ENCODE measurements around the gene MAN2A1.

Gene MAN2A1

DNA sequence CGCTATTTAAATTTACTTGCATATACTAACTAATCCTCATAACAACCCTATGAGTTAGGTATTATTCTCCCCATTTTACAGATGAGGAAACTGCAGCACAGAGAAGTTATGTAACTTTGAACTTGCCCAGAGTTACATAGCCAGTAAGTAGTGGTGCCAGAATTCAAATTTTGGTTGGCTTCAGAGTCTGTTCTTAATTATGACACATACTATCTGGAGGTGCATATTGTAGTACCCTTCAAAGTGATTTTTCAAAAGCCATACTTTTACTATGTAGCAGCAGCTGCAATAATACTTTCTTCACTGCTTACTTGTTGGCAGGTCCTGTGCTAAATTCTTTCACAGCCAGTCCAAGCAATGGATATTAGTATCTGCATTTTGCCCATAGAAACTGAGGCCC is 16.4 kb downstream of the MAN2A1 start:
- DNase-seq (ENCODE audit: low spot score), result no peak

DNA sequence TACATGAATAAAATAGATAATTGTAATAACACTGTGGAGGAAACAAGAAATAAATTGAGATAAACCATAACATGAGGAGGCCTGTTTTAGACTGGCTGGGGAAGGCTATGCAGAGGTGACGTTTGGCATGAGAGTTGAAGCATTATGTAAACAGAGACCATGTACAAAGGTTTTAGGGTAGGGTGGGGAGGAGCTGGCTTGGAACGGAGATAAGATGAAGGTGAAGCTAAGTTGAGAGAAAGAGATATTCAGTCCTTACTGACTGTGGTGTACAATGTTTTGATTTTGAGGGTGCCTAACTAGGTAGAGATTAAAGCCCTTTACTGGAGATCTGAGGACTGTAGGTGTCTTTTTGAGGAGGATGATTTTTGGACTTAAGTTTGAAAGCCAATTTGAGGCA is 17.8 kb downstream of the MAN2A1 start:
- no peak for DNase-seq (ENCODE audit: low spot score)

DNA sequence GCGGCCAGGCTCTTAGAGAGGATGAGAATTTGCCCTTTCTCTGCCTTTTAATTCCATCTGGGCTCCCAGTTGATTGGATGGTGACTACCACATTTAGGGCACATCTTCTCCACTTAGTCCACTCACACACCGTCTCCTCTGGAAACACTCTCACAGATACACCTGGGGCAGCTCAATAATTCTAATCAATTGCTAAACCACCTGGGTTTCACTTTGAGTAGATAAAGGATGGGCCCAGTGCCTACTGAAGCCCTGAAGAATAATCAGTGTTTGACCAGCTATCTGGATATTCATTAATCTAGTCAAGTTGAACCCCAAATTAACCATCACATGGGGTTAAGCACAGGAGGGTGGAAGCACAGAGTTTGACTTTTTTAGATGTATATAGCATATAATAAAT is 19.1 kb downstream of the MAN2A1 start:
- DNase-seq (ENCODE audit: low spot score), result no peak

DNA sequence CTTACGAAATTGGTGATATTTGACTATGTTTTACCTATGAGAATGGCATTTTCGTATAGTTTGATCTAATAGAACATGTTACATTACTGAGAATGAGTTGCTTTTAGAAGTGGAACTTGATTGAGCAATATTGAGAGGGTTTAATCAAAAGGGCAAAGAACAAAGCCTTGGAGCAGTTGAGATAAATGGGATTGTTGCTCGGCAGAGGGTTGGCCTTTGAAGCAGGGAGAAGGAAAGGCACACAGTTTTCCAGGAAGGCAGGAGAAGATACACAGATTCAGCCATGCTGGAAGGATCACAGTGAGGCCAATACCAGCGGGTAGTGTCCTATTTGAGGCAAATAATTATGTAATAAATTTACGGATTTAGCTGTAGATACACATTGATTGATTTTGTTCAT is 19.5 kb downstream of the MAN2A1 start:
- DNase-seq (ENCODE audit: low spot score), result no peak

DNA sequence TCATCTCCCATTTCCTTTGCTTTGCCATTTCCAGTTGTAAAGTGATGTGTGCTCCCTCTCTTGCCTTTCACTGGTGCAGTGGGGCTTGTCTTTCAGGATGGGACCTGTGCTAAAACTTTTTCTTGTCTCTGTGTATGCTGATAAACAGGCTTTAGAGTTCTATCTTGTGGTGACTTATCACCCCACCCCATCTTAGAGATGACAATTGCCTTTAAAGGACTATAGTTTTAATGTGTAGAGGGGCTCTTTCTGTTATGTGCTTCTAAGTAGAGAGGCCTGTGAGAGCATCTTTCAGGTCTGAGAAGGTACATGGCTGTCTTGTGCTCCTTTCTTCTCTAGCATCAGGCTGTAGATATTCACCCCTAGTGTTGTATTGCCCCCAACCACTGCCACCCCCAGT is 21.9 kb downstream of the MAN2A1 start:
- DNase-seq (ENCODE audit: low spot score), result no peak

DNA sequence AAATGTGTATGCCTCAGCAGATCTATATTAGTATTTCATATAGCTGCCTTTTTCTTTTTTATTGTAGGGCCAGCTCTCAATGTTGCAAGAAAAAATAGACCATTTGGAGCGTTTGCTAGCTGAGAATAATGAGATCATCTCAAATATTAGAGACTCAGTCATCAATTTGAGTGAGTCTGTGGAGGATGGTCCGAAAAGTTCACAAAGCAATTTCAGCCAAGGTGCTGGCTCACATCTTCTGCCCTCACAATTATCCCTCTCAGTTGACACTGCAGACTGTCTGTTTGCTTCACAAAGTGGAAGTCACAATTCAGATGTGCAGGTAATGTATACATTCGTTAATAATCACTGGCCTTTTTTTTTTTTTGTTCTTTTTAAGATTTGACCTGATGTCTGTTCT is 23.7 kb downstream of the MAN2A1 start:
- DNase-seq (ENCODE audit: low spot score), result peak; percentile 18

DNA sequence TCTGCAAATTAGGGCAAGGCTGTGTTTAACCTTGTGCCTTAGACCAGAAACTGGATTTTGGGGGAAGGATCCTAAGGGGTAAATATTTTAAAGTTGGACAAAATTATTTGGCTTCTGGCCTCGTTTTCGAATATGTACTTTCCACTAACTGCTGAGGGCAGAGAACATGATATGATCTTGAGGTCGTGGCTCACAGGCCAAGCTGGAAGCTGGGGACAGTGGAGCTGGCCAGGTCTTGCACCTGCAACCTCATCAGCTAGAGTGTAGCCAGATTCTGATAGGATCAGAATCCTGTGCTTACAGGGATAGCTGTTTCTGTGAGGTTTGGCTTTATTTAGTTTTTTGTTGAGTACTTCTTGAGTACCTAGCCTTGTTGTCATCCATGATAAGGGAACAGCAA is 24.9 kb downstream of the MAN2A1 start:
- DNase-seq (ENCODE audit: low spot score), result no peak

DNA sequence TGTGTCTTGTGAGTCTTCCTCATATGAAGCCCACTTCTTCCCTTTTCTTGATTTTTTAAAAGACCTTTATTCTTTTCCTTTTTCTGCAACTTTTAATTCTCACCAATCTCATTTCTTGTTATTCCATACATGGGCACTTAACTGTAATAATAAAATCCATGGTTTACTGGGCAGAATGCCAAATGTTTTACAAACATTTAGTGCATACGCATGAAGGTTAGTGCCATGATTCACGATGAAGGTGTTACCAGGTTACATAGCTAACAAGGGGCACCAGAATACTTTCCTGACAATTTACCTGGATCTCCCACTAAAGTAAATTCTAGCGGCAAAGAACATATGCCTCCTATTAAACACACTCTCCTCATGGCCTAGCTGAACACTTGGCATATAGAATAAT is 28.5 kb downstream of the MAN2A1 start:
- DNase-seq (ENCODE audit: low spot score), result no peak

DNA sequence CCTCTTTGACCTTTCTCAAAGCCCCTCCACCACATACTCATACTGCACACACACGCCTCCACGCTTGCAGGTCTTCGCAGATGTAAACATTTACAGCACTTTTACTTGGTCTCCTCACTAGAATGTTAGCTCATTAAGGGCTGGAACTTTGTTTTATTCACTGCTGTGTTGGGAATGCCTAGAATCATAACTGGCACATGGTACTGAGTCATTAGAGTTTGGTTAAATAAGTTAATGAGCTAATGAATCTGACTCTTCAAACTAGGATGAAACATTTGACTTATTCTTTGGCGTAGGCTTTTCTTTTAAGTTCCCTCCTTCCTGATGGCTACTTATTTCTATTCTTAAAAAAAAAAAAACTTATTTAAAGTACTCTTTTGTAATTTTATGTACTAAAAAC is 28.9 kb downstream of the MAN2A1 start:
- no peak for DNase-seq (ENCODE audit: low spot score)

DNA sequence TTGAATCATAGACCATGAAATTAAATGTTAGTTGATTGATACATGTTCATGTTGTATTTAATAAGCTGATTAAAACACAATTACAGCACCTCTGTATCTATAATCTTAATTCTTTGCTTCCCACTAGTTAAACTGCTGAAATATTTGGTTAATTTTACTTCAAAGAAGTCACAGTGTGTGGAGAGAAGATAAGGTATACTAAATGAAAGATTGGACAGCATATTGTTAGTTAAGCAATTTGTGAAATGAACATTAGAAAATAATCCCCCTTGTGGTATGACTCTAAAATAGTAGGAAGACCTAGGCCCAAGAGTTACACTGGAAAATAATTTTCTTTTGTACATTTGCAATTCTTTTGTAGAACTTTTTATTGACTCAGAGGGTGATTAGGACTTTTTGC is 30.3 kb downstream of the MAN2A1 start:
- no peak for DNase-seq (ENCODE audit: low spot score)

DNA sequence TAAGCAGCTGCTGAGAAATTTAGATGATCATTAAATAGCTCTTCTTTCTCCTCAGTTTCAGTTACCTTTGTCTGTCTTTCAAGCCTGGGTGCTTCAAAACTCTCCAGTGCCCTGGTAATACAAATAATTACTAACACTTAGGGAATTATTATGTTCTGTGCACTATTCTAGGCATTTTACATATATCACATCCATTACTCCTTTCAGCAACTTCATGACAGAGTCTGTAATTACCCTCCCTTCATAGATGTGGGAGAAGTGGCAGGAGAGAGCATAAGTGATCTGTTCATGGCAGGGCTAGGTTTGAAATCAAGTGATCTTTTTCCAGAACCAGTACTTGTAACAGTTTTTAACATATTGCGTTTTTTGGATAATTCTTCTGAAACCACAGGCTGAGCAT is 32.0 kb downstream of the MAN2A1 start:
- no peak for DNase-seq (ENCODE audit: low spot score)

DNA sequence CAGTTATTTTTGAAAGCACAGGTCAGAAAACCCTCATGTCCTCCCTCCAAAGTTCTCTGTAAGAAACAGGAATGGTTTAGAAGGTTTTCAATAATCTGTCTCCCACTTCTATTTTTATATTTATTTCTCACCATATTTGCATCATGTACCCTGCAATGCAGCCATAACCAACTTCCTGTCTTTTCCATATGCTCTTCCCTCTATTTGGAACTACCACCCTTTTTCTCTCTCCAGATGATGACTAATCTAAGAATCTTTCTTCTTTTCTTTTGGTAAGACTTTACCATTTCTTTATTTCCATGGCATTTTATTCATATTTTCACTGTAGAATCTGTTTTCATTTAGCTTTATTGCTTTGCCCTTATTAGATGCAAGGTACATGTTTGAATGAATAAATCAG is 33.9 kb downstream of the MAN2A1 start:
- DNase-seq (ENCODE audit: low spot score), result peak; percentile 11

DNA sequence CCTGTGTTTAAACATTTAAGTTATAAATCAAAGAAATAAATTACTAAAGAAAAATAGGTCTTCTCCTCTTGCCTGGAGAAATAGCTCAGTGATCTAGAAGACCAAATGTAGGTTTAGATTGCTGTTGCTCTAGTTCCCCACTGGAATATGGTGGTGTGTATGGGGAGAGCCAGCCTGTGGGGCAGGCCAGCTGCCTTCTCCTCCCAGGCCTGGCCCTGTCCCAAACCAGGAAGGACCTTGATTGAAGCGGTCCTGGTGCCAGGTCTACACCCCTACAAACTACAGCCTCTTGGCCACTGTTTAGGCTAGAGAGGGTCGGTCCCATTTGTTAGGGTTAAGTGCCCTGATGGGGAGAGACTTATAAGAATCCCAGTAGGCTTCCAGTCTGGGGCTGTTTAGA is 35.4 kb downstream of the MAN2A1 start:
- no peak for DNase-seq (ENCODE audit: low spot score)

DNA sequence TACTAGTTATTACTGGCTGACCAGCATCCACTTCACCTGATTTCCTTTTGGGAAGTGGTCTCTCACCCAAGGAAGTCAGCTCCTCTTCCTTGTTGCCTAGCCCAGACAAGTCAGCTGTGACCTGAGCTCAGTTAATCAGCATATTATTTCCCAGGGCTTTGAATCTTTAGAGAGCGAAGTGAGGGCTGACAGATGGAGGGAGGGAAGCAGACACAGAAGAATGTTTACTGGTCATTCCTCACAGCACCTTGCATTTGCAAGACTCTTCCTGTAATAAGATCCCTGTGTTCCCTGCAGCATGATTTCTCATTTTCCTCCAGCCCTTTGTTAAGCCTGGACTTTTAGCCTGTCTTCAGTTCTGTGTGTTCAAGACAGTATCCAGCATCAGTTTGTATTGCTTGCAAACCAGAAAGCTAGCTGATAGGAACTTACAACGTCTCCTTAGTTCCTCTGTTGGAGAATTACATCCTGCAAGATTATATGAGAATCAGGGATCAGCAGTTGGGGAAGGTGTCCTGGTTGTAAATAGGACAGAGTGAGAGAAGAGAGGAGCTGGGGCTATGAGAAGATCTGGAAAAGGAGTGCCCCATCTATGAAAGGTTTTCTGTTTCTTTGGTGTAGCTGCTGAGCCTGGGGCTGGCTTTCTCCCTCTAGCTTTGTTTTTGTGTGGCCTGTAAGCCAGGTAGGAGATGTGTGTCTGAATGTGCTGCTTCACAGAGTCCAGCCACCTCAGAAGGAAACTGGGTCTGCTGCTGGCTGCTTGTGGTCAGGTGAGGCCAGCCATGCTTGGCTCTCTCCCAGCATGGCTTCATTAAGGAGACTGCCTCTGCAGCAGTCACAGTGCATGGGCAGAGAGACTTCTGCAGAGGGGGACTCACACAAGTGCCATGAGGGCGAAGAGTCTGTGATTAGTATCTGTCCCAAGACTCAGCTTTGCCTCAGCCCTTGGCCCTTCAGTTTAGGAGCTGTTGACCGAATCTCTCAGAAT is 50.3 kb downstream of the MAN2A1 start:
- DNase-seq (ENCODE audit: low spot score), result peak; percentile 17

DNA sequence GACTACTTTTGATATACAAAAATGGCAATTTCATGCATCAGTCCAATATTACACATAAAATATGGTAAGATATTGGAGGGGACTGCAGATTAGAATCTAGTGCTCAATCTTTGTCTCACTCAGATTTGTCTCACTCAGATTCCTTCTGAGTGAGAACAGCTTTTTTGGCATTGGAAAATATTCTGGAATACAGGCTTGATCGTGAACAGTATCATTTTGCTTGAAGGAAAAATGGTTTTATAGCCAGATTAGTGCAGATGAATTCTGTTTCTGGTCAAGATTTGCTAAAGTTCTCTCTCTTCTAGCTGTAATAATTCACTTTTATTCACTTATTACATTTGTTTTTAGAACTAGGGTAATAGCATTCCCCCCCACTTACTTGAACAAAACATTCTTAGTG is 51.2 kb downstream of the MAN2A1 start:
- DNase-seq (ENCODE audit: low spot score), result peak; percentile 20

DNA sequence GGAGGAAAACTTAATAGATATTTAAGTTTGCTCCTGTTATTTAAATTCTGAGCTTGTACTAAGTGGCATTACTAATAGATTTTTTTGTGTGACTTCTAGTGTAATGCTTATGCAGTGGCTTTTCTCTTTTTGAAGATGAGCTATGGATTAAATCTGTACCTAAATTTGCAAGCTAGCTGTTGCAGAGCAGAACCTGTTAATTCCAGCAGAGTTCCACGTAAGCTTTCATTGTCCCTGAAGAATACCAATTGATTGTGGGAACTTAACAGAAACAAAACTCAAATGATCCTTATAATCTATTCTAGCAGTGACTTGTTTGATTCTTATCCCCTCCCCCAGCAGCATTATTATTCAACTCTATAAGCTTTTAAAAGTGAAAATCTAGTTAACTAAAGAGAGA is 51.7 kb downstream of the MAN2A1 start:
- DNase-seq (ENCODE audit: low spot score), result no peak

DNA sequence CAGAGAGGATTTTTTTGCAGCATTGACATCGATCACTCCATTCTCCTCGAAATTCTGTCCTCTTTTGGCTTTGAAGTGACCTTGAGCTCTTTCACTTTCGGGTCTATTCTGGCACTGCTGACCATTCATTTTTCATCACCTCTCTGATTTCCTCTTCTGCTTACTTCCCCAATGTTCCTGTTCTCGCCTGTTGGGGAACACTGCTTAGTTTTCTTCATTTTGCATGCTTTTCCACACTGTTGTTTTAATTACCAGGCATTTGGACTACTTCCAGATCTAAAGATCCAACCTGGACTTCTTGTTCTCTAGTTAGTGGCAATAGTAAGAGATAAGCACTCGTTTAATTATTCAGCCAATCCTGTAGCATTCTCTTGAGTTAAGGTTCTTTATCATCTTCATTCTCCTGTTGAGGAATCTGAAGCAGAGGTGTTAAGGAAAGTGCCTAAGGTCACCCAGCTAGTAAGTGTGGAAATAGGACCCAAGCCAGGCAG is 53.4 kb downstream of the MAN2A1 start:
- DNase-seq (ENCODE audit: low spot score), result no peak

DNA sequence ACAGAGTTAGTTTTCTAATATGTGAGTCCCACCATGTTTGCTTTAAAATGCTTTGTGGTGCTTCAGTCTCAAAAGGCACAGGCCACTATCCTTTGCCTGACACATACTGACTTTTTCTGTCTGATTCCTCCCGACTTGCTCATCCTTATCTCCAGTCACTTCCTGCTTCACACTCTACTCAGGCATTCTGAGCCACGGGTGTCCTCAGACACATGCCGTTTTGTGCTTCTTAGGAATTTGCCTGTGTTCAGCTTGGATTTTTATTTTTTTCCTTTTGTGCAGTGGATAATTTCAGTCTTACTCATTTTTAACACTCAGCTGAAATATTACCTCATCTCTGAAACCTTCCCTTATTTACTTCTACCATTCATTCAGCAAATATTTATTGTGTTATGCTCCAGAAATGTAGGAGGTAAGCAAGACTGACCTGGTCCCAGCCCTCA is 54.1 kb downstream of the MAN2A1 start:
- DNase-seq (ENCODE audit: low spot score), result peak; percentile 79

DNA sequence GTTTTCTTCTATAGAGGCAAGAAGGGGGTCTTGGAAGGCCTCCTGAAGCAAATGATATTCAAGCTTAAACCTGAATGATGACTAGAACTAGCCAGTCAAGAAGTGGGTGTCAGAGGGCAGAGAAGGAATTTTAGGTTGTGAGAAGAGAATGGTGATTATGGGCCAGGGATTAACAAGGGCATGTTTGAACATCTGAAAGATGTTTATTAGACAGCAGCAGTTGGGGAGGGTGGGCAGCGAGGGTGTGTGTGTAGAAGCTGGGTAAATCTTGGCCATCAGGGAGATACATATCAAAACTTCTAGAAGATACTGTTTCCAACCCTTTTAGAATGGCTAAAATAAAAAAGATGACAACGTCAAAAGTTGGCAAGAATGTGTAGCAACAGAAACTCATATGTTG is 54.5 kb downstream of the MAN2A1 start:
- DNase-seq (ENCODE audit: low spot score), result no peak

DNA sequence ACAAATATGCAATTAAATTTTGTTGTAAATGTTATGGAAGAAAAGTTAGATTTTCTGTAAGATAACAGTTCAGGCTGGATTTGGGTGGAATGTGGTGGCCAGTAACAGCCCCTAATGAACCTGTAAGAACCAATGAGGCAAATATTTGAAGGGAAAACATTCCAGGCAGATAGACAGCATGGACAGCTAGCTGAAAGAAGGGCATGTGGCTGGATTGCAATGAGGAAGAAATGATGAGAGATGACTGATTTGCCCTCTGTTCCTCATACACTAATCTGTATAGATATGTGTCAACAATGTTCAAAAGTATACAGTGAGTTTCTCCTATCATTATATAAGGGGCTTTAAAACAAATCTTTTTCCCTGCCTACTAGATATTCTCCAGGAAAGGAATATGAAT is 58.8 kb downstream of the MAN2A1 start:
- no peak for DNase-seq (ENCODE audit: low spot score)

DNA sequence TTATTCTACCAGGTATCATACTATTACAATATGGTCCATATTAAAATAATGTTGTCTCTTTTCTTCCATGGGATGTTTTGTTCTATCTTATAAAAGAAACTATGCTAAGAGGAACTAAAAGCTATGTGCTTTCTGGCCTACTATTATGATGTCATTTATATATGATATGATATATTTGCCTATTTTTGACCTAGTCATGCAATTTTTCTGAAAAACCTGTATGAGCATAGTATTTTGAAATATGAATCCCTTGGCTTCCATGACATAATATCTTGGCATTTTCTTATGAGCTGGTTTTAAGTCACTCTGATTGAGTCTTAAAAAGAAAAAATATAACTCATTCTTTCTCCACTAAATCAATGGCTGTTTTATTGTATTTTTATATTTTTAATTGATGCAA is 60.7 kb downstream of the MAN2A1 start:
- no peak for DNase-seq (ENCODE audit: low spot score)

DNA sequence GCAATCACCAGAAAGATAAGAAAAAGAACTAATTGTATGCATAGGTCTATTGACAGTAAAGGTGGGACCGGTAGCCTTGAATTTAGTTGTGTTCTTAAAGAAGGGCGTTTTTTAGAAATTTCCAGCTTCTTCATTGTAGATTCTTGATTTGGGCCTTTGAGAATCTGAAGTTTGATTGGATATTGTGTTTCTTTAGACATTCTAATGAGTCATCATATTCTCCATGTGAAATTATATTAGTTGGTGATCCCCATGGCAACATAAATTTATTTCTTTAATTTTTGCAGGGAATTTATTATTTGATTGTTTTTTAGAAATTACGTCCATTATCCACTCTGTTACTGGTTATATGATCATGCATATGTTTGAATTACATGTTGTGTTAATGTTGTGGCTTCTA is 63.6 kb downstream of the MAN2A1 start:
- no peak for DNase-seq (ENCODE audit: low spot score)

DNA sequence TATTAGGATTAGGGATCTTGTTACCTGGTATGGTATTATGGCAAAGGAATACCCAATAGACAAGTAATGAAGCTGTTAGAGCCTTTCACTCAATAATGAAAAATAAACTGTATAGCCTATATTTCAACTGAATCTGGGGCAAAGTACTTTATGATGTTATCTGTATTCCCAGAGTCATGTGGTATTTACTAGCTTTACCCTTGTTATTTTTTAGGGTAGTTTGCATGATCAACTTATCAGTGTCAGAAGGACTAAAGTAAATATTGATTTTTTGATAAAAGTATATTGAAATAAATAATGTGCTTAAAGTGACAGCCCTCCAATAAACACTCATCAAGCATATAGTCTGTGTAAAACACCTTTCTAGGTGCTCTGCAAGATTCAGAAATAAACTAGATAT is 64.6 kb downstream of the MAN2A1 start:
- no peak for DNase-seq (ENCODE audit: low spot score)

DNA sequence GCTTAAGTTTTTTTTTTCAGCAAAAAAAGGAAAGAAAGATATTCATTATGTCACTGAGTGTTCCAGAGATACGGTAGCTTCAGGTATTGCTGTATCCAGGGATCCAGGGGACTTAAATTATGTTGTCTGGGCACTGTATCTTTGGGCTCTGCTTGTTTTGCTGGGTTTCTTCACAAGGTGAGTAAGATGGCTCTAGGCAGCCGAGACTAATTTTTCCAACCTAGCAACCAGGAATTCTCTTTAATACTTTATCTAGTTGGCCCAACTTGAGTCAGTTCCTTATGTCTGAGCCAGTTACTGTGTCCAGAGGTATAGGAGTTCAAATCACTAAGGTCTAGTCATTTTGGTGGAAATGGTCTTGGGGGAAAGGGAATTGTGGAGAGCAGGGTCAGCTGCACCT is 66.0 kb downstream of the MAN2A1 start:
- DNase-seq (ENCODE audit: low spot score), result no peak
